NCI-H2107 treated with DMSO at 0.1 percent for 48 hours (cell line): ENCODE data around the gene RAB27B.

Experiments used
- DNase-seq: peaks from one replicate; lab custom pipeline; 2025; ENCODE audit not compliant: unreplicated experiment; lab: John Stamatoyannopoulos, UW

RAB27B gene

DNA sequence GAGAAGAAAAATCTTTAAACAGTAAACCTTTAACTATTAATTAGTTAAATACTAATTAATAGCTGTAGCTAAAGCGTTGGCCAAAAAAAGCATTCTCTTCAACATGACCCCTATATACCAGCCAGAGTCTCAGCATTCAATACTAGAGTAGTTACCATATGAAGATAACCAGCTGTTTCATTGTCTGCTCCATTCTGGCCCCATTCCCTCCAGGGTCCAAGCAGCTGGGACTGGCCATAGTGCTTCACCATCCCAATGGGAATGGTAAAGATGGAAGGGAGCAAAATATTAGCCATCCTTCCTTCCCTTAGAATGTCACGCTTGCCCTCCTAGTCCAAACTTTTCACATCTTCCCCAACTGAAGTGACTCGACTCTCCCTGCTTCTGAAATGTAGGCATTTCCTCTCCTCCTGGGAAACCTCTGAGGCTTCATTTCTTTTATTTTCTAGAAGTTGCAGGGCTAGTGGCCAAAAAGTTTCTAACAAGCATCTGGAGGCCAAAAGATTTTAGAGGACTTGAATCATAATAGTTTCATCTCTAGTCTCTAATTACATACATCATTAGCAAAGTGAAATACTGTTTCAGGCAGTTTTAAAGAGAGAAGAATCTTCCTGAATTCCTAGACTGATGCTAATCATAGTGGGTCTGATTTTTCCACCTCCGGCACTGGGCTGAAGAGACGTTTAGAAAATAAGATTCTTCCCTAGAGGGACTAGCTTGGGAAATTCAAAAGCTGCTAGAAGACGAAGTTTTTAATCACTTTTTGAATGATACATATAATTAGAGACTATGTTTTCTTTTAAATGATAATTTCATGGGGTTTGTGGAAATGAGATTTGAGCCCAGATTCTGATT, 78.3 kb downstream of the RAB27B start:
- DNase-seq: no peak

DNA sequence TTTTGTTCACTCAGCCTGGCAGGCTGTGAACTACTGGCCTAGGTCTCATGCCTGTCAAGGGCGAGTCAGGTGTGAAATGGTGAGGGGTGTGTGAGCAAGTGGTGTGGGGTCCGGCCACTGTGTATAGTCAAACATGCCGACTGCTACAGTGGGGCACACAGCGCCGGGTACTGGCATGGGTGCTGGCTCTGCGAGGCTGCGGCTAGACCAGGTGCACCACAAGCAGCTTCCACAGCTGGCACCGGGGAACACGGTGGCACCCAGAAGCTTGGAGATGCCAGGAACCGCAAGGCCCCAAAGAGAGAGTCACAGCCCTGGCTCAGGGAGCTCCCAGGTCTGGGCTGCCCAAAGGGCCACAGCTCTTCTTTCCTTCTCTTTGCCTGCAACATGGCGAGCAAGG, 81.3 kb downstream of the RAB27B start:
- DNase-seq: no peak

DNA sequence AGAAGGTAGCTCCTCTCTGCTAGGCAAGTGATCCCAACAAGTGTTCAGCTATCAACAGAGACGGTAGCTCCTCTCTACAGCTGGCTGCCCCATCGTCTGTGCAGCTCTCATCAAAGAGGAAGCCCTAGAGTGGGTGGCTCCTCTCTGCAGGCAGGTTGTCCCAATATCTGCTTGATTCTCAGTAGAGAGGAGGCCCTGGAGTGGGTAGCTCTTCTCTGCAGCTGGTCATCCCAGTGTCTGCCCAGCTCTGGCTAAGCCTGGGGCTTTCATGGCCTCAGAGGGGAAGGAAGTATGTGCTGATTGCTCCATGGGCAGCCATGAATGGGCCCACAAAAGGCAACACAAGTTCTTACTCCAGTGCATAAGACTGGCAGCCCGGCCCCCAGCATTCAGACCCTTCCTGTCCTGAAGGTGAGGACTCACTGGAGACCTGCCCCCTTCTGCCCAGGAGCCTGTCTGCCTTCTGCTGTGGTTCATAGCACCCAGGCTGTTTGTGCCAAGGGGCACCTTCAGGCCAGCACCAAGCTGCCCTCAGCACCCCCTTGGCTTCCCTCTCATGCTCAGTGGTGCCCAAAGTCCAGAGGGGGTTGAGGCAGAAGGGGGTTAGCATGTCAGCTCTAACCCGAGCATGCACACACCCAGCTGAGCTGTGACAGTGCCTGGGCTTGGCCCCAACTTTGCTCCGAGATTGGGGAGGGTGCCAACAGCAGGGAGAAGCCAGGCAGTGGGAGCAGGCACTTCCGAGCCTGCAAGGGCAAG, 82.1 kb downstream of the RAB27B start:
- no peak for DNase-seq

DNA sequence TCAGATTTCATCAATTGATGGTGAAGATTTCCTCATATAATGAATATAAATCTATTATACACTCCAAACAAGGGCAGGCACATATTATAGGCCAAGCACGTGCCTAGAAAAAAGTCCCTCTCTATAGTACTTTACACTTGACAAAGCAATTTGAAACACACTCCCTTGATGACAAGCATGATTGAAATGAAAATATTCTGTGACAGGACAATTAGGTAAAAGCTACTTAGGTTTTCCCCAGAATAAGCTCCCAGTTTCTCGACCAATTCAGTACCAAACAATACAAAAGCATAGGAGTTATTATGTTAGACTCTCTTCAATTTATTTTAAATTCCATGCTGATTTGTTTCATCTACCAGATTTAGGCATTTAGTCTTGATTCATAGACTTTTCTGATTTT, 83.3 kb downstream of the RAB27B start:
- DNase-seq: no peak

DNA sequence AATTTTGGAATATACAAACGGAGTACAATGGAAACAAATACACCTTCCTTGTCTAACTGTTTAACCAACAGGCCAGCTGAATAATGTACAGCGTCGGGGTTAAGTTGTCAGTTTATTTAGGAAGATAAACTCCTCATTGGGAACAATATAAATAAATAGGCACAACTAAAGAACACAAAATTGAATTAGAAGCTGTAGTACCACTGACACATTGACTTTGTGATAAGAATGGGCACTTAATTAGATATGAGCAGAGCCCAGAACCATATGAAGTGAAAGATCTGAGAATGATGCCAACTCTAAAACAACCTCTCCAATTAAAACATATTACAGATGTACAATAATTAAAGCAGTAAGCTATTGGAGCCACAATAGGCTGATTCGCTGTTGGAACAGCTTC, 86.5 kb downstream of the RAB27B start:
- no peak for DNase-seq

DNA sequence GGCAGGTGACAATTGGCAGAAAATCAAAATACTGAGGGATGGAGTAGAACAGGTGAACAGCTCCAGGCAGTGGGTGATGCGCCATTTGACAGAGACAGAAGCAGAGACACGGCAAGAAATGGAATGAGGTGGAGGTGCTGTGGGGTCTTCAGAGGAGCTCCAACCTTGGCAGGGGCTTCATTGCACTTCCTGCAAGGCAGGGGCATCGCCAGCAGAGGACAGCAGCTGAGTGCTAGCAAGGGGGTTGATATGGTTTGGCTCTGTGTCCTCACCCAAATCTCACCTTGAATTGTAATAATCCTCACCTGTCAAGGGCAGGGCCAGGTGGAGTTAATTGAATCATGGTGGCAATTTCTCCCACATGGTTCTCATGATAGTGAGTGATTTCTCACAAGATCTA, 88.2 kb downstream of the RAB27B start:
- no peak for DNase-seq

DNA sequence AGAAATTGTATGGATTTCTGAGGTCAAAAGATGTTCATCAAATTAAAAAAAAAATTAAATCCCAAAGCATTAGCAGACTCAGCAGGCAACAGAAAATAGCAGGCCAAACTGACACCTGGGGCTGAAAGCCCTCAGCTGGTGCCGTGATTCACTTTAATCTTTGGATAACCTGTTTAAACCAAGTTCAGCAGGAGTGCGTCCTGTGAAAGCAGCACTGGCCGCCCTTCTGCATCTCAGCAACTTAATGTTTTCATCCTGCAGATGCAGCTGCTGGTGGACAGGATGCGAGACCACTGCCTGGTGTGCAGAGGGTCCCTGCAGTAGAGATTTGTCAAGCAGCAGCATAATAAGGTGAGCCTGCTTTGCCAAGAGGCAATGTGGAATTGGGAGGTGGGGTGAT, 89.8 kb downstream of the RAB27B start:
- no peak for DNase-seq

DNA sequence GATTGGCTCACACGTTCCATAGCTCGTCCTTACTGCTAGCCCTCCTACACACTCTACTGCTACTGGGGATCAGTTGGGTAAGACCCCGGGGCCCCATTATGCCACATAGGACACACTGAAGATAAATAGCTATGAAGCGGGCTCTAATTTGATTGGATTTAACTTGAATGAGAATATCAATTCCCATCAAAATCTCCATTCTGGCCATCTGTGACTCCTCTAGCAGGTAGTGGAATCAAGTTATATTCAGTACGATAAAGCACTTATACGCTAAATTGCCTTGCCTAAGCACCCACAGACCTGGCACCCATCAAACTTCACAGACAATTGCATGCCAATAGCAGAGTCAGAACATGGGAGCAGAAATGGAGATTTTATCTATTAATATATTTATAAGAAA, 91.1 kb downstream of the RAB27B start:
- no peak for DNase-seq

DNA sequence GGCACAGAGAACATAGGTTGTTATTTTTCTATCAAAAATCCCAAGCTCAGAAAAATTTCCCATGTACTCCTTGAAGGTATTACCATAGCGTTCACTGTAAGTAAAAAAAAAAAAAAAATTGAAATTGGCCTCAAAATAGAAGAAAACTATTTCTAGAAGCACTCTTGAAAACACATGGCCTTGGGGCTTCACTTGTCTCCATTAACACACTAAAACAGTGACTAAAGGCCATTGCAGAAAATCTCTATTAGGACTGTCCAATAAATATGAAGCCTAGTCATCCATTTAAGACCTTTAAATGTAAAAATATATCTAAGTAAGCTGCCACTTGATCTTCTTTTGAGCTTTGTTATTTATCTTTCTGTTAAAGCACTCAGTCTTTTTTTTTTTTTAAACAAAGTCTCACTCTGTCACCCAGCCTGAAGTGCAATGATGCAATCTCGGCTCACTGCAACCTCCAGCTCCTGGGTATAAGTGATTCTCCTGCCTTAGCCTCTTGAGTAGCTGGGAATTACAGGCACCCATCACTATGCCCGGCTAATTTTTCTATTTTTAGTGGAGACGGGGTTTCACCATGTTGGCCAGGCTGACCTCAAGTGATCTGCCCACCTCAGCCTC, 95.2 kb downstream of the RAB27B start:
- DNase-seq: no peak

DNA sequence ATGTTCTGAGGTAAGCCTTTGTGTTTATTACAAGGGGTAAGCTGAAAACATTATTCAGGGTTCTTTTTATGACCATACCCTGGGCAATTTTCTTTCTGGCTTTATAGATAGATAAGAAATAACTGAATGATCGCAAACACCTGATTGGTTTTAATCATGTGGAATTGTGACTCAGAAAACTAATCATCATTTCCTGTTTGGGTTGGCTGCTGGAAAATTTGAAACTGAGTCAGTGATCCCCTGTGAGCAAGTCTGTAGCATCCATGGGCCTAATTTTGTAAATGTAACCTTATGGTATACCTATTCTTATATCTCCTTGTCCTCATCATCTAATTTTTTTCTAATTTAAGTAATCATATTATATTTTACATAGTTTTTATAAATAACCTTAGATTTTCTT, 96.7 kb downstream of the RAB27B start:
- DNase-seq: no peak

DNA sequence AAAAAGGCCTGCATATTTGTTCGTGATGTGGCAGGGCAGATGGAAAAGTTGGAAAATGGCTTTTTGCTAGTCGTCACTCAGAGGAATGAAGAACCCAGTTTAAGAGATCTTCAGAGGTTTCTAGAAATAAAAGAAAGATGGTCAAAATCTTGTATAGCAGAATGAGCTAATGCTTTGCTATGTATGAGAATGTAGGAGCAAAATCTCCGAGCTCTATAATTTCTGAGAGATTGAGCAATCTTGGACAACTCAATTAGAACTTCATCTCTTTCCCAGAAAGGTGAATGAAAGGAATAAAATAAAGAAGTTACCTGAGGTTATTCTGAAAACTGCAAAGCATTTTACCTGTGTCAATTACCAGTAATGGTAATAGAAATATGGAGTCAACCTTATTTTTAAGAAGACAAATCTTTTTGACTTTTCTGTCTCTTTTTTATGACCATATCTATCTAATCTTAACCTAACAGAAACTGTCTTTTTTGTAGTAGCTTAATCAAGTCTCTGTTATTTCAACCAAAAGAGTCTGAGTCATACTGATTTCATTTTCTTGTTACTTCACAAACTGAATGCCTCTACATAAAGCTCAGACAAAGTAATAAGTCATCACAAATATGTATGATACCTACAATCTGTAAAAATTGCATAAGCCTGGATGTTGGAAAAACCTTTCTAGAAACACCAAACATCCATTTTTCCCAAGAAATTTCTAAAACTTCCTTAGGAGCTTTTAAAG, 98.5 kb downstream of the RAB27B start:
- no peak for DNase-seq

DNA sequence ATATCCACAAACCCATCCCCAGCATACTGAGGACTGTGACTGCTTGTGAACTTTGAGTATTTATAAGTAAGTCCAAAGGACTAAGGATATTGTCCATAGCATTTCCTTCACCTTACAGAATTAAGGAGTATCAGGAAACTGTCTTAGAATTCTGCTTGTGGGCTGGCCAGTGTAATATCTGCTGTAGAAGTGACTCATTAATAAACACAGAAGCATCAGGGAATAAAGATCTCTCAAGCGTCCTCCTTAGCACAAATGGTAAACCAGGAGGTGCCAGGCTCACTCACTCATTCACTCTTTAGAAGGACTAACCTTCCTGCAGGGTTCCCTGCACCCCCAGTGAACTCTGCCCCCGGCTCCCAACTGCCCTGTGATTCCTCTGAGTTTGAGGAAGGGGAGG, 100.0 kb downstream of the RAB27B start:
- no peak for DNase-seq

DNA sequence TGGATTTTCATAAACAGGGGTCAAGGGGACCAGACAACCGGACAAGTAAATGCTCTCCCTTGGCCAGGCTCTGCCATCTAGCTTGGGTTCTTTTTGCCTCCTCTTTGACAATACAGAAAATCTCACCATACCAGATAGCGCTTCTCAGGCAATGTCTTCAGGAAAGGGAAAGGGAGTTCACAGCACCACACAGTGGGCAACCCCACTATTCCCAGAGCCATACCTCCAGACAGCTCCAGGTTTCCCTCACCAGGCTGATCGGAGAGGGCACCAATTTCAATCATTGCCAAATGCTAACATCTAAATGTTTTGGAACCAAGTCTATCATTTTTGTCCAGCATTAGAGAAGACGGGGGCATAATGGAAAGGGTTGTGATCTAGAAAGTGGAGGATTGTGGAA, 102.9 kb downstream of the RAB27B start:
- no peak for DNase-seq

DNA sequence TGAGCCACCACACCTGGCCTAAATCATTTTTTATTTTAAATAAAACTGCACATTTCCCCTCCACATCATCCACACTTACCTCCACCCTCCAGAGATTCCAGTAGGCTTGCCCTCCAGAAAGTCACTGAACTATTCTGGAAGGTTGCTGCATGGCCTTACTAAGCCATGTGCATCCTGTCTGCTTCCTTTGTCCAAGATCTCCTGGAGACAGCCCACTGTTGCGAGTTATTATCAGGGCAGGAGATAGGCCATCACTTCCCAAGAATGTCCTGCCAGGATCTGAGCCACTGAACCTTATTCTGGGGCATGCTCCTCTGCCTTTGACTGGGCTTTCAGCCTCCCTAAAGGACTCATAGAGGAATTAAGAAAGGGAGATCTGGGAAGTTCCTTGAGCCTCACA, 104.2 kb downstream of the RAB27B start:
- DNase-seq: no peak

DNA sequence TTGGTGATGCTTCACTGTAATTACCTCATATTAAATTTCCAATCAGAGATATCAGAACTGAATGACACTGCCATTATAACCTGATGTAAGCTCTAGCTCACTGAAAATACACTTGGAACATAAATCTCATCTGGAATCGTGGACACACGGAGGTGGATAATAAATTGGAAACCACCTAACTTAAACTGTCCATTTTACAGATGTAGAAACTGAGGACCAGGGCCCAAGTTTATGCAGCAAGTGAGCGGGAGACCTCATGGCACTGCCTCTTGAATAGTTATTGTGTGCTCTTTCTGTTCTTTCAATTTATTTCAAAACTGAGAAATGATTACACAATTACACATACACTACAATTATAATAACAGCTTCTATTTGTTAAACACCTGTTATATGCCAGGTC, 110.2 kb downstream of the RAB27B start:
- DNase-seq: no peak

DNA sequence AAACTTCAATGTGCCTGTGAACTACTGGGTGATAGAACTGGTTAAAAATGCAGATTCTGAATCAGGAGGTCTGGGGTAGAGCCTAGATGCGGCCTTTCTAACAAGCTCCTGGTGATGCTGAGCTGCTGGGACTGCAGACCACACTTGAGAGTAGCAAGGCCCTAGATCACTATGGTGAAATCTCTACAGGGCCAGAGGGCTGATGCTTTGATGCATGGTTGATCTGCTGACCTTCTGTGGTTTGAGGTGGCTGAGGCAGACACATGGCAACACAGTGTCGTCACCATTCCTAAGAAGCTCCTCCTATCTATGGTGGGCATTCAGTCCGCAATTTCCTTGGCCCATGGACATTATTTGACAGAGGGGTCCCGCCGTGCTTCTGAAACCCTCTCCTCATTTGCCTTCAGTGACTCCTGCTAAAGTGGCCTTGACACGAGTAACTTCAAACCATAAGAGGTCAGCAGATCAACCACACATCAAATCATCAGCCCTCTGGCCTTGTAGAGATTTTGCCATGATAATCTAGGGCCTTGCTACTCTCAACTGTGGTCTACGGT, 111.2 kb downstream of the RAB27B start:
- DNase-seq: no peak

DNA sequence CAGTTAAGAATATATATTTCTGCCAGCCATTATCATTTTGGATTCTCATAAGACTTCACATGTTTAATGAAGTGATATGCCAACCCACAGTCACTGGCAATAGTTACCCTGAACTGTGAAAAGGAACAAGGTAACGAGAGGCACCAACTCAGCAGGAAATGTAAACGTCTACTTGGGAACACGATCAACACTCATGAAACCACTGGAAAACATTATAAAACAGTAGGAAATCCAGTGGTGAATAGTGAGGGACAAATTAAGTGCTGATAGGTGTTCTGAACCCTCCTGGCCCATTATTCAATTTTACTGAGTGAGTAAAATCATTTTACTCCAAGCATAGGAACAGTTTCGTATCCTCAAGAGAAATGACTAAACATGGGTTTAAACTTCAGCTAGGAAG, 113.9 kb downstream of the RAB27B start:
- no peak for DNase-seq

DNA sequence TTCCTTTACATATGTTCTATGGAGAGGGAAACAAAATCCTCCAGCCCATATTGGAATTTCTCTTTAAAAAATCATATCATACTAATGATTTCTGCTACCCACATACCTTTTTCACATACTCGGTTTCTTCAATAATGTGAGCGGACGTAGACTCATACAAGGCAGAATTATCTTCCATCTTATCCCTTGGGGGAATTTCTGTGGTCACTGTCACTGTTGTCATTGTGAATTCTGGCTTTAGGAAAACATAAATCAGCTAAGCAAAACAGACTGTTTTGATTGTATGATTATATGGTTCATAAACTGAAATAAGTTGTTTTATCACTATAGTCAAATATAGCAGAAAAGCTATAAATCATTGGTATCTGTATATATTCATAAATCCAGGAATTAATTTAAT, 114.3 kb downstream of the RAB27B start:
- DNase-seq: no peak
